Spleen (tissue), 11 donors: ENCODE data around the gene ADCY10. TPM values are rescaled to one million over a fixed set of nuclear protein-coding genes. Genes with fewer than 3 reads are reported as not detected.

Experiments
- DNase-seq: peaks from one replicate; pipeline ENCODE4 v3.0.0-alpha.2; 2020
- H3K27ac ChIP-seq, 8 donors: fragments of 200-600 bp; sonication (generic) in 7 of 8; 1 replicate in 4 of 8; 2 replicates in 4 of 8; pipeline versions ENCODE4 v1.5.0 to v1.8.0; 2016 to 2021; ENCODE audit warnings: inconsistent platforms in 4 of 8, mild to moderate bottlenecking in 4 of 8, moderate library complexity in 1 of 8
- H3K27me3 ChIP-seq, 7 donors: fragments of 200-600 bp; sonication (generic) in 6 of 7; replicated peaks in 1 of 7; 1 replicate in 4 of 7; 2 replicates in 3 of 7; pipeline versions ENCODE4 v1.5.0 to v1.8.0; 2016 to 2021; ENCODE audit warnings: inconsistent platforms in 3 of 7, mild to moderate bottlenecking in 1 of 7
- H3K36me3 ChIP-seq, 6 donors: fragments of 200-600 bp; sonication (generic) in 5 of 6; 1 replicate in 4 of 6; 2 replicates in 2 of 6; pipeline versions ENCODE4 v1.5.0 to v1.8.0; 2016 to 2021; ENCODE audit warnings: inconsistent platforms in 2 of 6
- H3K4me1 ChIP-seq, 6 donors: fragments of 200-600 bp; sonication (generic) in 5 of 6; 1 replicate in 3 of 6; 2 replicates in 3 of 6; pipeline versions ENCODE4 v1.5.0 to v1.8.0; 2016 to 2021; ENCODE audit warnings: inconsistent platforms in 3 of 6
- H3K4me3 ChIP-seq, 8 donors: fragments of 200-600 bp; sonication (generic) in 7 of 8; 1 replicate in 4 of 8; 2 replicates in 4 of 8; pipeline versions ENCODE4 v1.5.0 to v1.8.0; 2016 to 2021; ENCODE audit warnings: inconsistent platforms in 4 of 8, mild to moderate bottlenecking in 4 of 8, moderate library complexity in 2 of 8
- H3K9me3 ChIP-seq, 8 donors: fragments of 200-600 bp; sonication (generic) in 7 of 8; 1 replicate in 4 of 8; 2 replicates in 4 of 8; pipeline versions ENCODE4 v1.5.0 to v1.8.0; 2016 to 2021; ENCODE audit warnings: inconsistent platforms in 4 of 8
- CTCF ChIP-seq, 11 experiments: fragments of 200-600 bp in 7 of 11; fragments of 450-650 bp in 4 of 11; sonication (generic) in 4 of 11; IDR thresholded peaks in 8 of 11; conservative IDR thresholded peaks in 3 of 11; 1 replicate in 7 of 11; 2 replicates in 4 of 11; pipeline versions ENCODE4 v1.4.0 to v1.8.0; 2016 to 2021; ENCODE audit warnings: antibody characterized with exemption in 11 of 11, inconsistent platforms in 4 of 11, mild to moderate bottlenecking in 1 of 11
- POLR2A ChIP-seq, 3 donors: fragments of 450-650 bp; IDR thresholded peaks; one replicate each; pipeline ENCODE4 v1.5.1; 2017; ENCODE audit warnings: antibody characterized with exemption in 3 of 3, mild to moderate bottlenecking in 1 of 3
- POLR2AphosphoS5 ChIP-seq, 3 donors: sonication (generic); formaldehyde crosslinking; IDR thresholded peaks; one replicate each; pipeline ENCODE4 v1.5.1; 2017; ENCODE audit warnings: antibody characterized with exemption in 3 of 3
- WGBS, 5 donors: extraction: QIAGEN DNeasy Blood & Tissue Kit in 3 of 5; methylation state at CpG; one replicate each; pipeline versions ENCODE4 v1.1.5 to v1.1.7; 2013 to 2018; 5-methylcytosine and 5-hydroxymethylcytosine counted together
- intact Hi-C: fragments of 100-400 bp; cut with DNase I; formaldehyde crosslinking; loops from one replicate; pipeline ENCODE4 v1.15.0; 2023; ENCODE audit warnings: low total_unique reads
- polyA plus RNA-seq, 3 donors: library from polyadenylated mRNA; stranded (reverse); fragments of 200-250 nt; gene quantifications; one replicate each; pipeline ENCODE4 v1.2.1, GENCODE V29; 2013
- total RNA-seq, 7 donors: library from RNA; depleted of rRNA in 3 of 7; stranded (reverse); fragments of >200 nt in 3 of 7; fragmentation: NEBNext Ultra II Directional in 4 of 7; extraction: Animal tissue kit (Norgen Biotek cat#: 25700) in 4 of 7; gene quantifications; one replicate each; pipeline versions ENCODE4 v1.1.0 to v1.2.1, GENCODE V29; 2016 to 2021
- donor health status: healthy with polysubstance abuse.
- donor health status: DM: no; HTN: no; CAD: no; lungs with moderate emphysema.
- donor health status: DM: no; HTN: no; CAD: no.
- donor health status: Bipolar disorder and iron deficiency.
- donor health status: healthy.
- donor health status: DM: no; HTN: no; CAD: no.
- donor health status: DM: yes; HTN: yes; CAD: no.

The ADCY10 gene
- total and polyA plus RNA-seq, 10 donors = 0.04 to 0.40 (median 0.16) TPM; not detected in 4

DNA sequence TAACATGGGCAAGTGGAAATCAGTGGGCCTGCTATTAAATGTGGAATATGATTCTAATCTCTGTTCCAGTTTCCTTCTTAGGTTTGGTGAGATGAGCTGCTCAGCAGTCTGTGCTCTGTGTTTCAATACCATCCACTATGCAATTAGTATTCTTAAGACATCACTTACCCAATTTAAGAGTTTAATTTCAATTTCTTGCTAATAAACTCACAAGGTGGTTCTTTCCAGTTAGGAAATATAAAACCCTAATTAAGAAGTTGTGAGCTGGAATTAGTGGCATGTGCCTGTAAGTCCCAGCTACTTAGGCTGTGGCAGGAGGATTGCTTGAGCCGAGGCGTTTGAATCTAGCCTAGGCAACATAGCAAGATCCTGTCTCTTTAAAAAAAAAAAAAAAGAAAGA is 140.4 kb downstream of the ADCY10 start:
- no peaks in the 10 kb centered on the region for H3K9me3 ChIP-seq
- H3K27me3 ChIP-seq = no peaks in the 10 kb centered on the region
- H3K4me1 ChIP-seq = peaks cover 0 to 8% (median 0%) of the 10 kb centered on the region in 6 donors
- peaks cover 0 to 67% (median 9%) of the 10 kb centered on the region in 6 donors for H3K36me3 ChIP-seq
- no peak for TF ChIP-seq POLR2A (IDR thresholded peaks at IDR 0.05)
- no peak for TF ChIP-seq POLR2AphosphoS5 (IDR thresholded peaks at IDR 0.05)
- TF ChIP-seq CTCF (IDR thresholded peaks at IDR 0.05 in 8 of 11, conservative IDR thresholded peaks at IDR 0.05 in 3 of 11) = no peak
- H3K4me3 ChIP-seq = no peak overlapping the region
- 76 to 85% (median 82%) methylated on average over 2 of the region's 2 CpGs for WGBS, 5 donors
- DNase-seq = no peak
- H3K27ac ChIP-seq = no peak overlapping the region
- intact Hi-C loops = no loop called here

GRCh38 chr1:167772436-167772835 is 141.5 kb downstream of the ADCY10 start:
- Histone ChIP-seq H3K9me3 (no peaks in the 10 kb centered on the region), H3K36me3 (peaks cover 0 to 75% (median 11%) of the 10 kb centered on the region in 6 donors), H3K27me3 (no peaks in the 10 kb centered on the region), H3K27ac (no peak overlapping the region), H3K4me3 (no peak overlapping the region), H3K4me1 (peaks cover 0 to 15% (median under 1%) of the 10 kb centered on the region in 6 donors)
- intact Hi-C loops = no loop called here
- TF ChIP-seq POLR2AphosphoS5 (IDR thresholded peaks at IDR 0.05) = no peak
- TF ChIP-seq POLR2A (IDR thresholded peaks at IDR 0.05) = no peak
- no peak for DNase-seq
- 89 to 96% (median 93%) methylated on average over 4 of the region's 4 CpGs for WGBS, 5 donors

DNA sequence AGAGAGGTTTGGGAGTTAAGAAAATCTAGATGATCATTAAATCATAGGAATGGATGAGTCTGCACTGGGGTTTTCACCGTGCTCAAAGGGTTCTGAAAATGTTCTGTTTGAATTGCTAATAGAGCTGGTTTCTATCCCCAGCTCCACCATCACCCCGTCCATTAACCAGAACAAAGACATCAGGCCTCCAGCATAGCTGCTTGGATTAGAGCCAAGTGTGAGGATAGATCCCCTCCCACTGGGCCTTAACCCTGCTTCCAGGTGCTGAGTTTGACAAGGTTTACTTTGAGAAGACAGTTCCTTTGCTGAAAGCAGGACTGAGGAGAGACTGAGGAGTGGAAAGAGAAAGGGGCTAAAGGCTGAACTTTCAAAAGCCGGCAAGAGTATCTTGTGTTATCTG is 143.8 kb downstream of the ADCY10 start:
- H3K9me3 ChIP-seq = no peaks in the 10 kb centered on the region
- no peak for DNase-seq
- WGBS, 5 donors = 84 to 98% (median 92%) methylated on average over 3 of the region's 3 CpGs
- intact Hi-C loops = no loop called here
- TF ChIP-seq POLR2AphosphoS5 (IDR thresholded peaks at IDR 0.05) (no peak), POLR2A (IDR thresholded peaks at IDR 0.05) (no peak), CTCF (IDR thresholded peaks at IDR 0.05 in 8 of 11, conservative IDR thresholded peaks at IDR 0.05 in 3 of 11) (no peak)
- no peaks in the 10 kb centered on the region for H3K27me3 ChIP-seq
- H3K36me3 ChIP-seq = peaks cover 0 to 84% (median 11%) of the 10 kb centered on the region in 6 donors
- no peak overlapping the region for H3K4me3 ChIP-seq
- H3K4me1 ChIP-seq = peaks cover 0 to 24% (median 2%) of the 10 kb centered on the region in 6 donors
- H3K27ac ChIP-seq = no peak overlapping the region

- Histone ChIP-seq H3K9me3 (no peaks in the 10 kb centered on the region), H3K4me3 (no peak overlapping the region), H3K27ac (peak overlapping the region in 5 of 8 donors; percentile 8 to 53 (median 47)), H3K36me3 (peaks cover 0 to 64% (median 11%) of the 10 kb centered on the region in 6 donors), H3K27me3 (no peaks in the 10 kb centered on the region), H3K4me1 (peaks cover 0 to 34% (median 4%) of the 10 kb centered on the region in 6 donors)
- TF ChIP-seq POLR2A (IDR thresholded peaks at IDR 0.05) (no peak), CTCF (IDR thresholded peaks at IDR 0.05 in 8 of 11, conservative IDR thresholded peaks at IDR 0.05 in 3 of 11) (no peak), POLR2AphosphoS5 (IDR thresholded peaks at IDR 0.05) (no peak)
- DNase-seq = no peak
- intact Hi-C loops = no loop called here
These were observed 146.2 kb downstream of the ADCY10 start for GRCh38 chr1:167767761-167768160.

- Histone ChIP-seq H3K27me3 (no peaks in the 10 kb centered on the region), H3K36me3 (peaks cover 0 to 52% (median 10%) of the 10 kb centered on the region in 6 donors), H3K4me3 (no peak overlapping the region), H3K27ac (peak overlapping the region in 1 of 8 donors; percentile 53), H3K9me3 (no peaks in the 10 kb centered on the region), H3K4me1 (peaks cover 0 to 44% (median 8%) of the 10 kb centered on the region in 6 donors)
- 96 to 100% (median 98%) methylated on average over 2 of the region's 2 CpGs for WGBS, 5 donors
- intact Hi-C loops = no loop called here
- no peak for DNase-seq
- TF ChIP-seq POLR2AphosphoS5 (IDR thresholded peaks at IDR 0.05) = no peak
These were observed 147.4 kb downstream of the ADCY10 start for GRCh38 chr1:167766538-167766937.
